ENCODE data around the gene CATSPERD.

The CATSPERD gene

GRCh38 chr19:5789351-5789761 lies 68.9 kb downstream of the CATSPERD start:
- no peak for DNase-seq

- DNase-seq, result no peak
These were observed 69.6 kb downstream of the CATSPERD start for GRCh38 chr19:5789886-5790558.

GRCh38 chr19:5790559-5791520 lies 70.4 kb downstream of the CATSPERD start, which contains the start of gene DUS3L:
Gene DUS3L, minus strand, starts transcription at chr19:5791163. Its CDS starts 22 bp downstream, at chr19:5791141.
- DNase-seq, result peak; percentile 87 to 100 (median 94)

DNA sequence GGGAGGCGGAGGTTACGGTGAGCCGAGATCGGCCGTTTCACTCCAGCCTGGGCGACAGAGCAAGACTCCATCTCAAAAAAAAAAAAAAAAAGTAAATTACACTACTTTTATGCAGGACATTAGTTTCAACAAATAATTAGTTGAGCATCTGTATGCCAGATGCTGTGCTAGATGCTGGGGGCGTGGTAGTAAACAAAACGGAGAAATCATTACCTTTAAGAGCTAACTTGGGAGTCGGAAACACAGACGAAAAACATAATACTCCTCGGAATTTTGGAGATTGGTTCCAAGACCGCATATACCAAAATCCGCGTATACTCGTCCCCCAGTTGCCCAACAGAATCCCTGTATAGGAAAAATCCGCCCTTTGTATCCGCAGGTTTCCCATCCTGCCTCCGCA lies 71.8 kb downstream of the CATSPERD start:
- DNase-seq, result no peak

- DNase-seq, result no peak
These were observed 72.8 kb downstream of the CATSPERD start for GRCh38 chr19:5793188-5793587.

DNA sequence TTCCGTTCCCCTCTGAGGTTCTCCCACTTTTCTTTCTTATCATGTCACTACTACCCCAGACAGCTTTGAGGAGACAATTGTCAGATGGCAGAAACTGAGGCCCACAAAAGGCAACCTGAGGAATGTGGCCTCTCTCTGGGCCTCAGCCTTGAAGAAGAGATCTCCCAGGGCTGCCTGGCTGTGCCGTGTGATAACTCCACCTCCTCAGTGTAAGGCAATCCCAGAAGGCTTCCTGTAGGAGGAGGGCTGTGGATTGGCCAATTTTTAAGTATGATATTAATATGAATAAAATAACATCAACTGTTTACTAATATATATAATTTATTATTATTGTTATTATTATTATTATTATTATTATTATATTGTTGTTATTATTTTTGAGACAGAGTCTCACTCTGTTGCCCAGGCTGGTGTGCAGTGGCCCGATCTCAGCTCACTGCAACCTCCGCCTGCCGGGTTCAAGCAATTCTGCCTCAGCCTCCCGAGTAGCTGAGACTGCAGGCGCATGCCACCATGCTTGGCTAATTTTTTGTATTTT lies 75.0 kb downstream of the CATSPERD start:
- DNase-seq, result no peak

- DNase-seq, result no peak
These were observed 77.8 kb downstream of the CATSPERD start for GRCh38 chr19:5798244-5798643.

GRCh38 chr19:5799247-5800241 lies 79.1 kb downstream of the CATSPERD start:
- no peak for DNase-seq

GRCh38 chr19:5800361-5801270 lies 80.2 kb downstream of the CATSPERD start:
- no peak for DNase-seq

GRCh38 chr19:5801796-5802619 lies 81.6 kb downstream of the CATSPERD start:
- no peak for DNase-seq

DNA sequence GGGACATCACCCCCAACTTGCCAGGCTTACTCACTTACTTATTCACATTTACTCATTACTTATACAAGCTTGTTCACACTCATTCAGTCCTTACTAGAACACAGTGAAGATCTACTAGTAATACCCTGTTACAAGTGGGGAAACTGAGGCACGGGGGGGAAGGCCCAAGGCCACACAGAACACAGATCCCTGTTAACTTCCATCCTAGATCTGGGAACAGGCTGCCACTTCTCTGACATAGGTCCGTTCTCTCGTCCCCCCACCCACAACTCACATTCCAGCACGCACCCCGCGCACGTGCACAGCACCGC lies 83.0 kb downstream of the CATSPERD start:
- no peak for DNase-seq

- DNase-seq, result peak; percentile 83 to 91 (median 88)
These were observed 83.5 kb downstream of the CATSPERD start for GRCh38 chr19:5803752-5804515.

DNA sequence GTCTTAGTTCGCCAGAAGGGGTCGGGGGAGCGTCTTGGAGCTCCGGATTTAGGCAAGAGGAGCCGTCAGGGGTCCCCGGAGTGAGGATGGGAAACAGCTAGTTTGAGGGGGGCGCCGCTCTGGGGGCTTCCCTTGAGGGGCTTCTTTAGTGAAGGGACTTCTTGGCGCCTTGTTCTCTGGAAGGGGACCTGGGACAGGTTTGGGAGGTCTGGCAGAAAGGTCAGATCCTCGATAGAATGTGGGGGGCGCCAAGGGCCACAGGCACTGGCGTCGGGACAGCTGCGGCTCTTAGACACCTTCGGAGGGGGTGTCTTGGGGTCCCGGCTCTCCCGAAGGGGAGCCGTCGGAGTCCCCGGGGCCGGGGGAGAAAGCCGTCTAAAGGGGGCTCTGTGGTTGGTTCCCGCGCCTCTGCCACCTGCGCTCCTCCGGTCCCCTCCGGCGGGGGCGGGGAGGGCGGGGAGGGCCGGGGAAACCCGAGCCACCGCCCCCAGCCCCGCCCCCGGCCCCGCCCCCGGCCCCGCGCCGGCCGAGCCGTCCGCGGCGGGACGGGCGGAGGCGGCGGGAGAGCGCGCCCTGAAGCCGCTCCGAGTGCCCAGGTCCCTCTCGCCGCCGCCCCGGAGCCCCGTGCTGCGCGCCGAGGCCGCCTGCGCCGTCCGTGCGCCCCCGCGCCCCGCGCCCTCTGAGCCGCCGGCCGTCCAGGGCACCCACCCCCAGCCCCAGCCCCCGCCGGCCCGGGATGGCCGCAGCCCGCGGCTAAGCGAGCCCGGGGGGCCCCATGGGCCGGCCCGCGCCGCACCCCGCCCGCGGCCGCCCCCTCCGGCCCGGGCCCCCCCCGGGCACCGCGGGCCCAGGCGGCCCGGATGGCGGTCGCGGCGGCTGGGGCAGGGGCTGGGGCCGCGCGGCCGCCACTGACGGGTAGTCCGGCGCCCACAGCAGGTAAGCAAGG lies 84.4 kb downstream of the CATSPERD start, which contains the start of gene NRTN:
Gene NRTN, plus strand, starts transcription at position 552 of the 946 bp plus-strand sequence. CDS start 19,099 bp downstream, outside the sequence.
- DNase-seq, result peak in 3 of 5 experiments; percentile 34 to 51 (median 45)

DNA sequence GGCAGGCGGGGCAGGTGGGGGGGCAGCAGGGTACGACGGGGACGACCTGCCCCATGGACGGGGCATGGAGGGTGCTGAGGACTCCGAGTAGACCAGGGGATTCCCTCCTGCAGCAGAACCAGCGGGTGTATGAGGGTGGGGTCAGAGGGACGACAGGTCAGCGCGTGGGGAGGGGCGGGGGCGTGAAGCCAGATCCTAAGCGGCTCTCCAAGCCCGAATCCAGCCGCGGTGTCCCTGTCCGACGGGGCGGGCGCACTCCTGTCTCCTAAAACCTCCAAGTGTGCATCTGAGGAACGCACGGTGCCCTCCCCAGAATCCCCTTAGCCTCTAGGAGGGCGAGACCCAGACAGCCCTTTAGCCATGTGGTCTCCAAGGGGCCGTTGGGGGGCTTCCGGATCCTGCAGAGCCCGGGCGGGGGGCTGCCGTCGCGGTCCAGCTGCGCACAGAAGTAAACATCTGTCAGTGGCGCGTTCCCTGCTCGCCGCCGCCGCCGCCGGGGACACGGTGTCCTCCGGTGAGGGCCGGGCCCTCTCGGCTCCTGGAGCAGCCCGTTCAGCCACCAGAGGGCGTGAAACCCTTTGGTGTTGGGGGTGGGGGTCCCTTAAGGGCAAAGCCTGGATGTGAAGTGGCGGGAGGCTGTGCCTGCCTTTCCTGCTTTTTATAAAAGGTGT lies 85.2 kb downstream of the CATSPERD start:
- peak in 4 of 5 experiments; percentile 29 to 57 (median 46) for DNase-seq

DNA sequence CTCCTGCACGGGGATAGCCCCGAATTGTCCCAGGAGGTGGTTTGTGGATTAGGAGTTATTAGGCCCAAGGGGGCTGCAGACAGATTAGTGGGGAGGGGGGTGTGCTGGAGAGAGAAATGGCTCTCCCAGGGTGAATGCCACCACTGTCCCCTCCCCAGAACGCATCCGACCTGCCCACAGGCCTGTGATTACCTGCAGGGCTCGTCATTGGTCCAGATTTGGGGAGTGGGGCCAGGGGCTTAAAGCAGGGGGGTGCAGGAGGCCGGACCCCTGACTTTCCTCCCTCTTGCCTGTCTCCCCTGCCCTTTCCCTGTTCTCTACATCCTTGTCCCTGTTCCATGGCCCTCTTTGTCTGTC lies 85.7 kb downstream of the CATSPERD start:
- DNase-seq, result no peak

DNA sequence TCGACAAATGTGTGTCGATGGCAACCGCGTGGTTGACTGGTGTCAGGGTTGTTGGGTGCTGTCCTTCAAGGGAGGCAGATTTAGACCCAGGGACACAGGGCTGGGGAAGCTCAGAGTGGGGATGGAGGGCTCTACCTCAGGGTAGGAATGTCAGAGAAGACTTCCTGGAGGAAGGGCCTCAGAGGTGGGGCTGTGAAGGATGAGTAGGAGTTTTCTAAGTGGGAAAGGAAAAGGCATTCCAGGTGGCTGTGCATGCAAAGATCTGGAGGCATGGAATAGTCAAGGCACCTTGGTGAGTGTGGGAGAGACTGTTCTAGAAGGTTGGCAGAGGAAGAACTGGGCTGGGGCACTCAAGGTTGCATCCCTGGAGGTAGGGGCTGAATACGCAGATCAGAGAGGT lies 86.5 kb downstream of the CATSPERD start:
- DNase-seq, result no peak

GRCh38 chr19:5808120-5808816 lies 87.8 kb downstream of the CATSPERD start:
- DNase-seq, result no peak

All from T-helper 2 cell (primary cell).